GM12878 (cell line): ENCODE results near the gene POLDIP3. TPM values are rescaled to one million over a fixed set of nuclear protein-coding genes. Genes with fewer than 3 reads are reported as not detected.

Experiments
- ATAC-seq: fragments of 200-7000 bp; cut with Tn5 transposase; 3 replicates; pipeline ENCODE4 v1.9.1; 2020; ENCODE audit warnings: mild to moderate bottlenecking, moderate library complexity
- BruUV-seq: library from RNA; stranded (reverse); fragments of 400-500 nt; replicated peaks from 2 replicates; lab custom pipeline; 2021; lab: Mats Ljungman, UMichigan
- CTCF ChIA-PET: fragments of 300-600 bp; sonication (Branson Sonifier 250); formaldehyde crosslinking; extraction: SDS; loops from one replicate; lab custom pipeline; 2021; ENCODE audit warnings: inconsistent platforms; lab: Yijun Ruan, JAX
- POLR2A ChIA-PET: fragments of 350-600 bp; formaldehyde crosslinking; extraction: SDS; loops from one replicate; lab custom pipeline; 2021; ENCODE audit warnings: inconsistent platforms; lab: Charles Lee
- RAD21 ChIA-PET: fragments of 300-600 bp; sonication (Branson Sonifier 250); formaldehyde crosslinking; loops from one replicate; lab custom pipeline; 2023; ENCODE audit warnings: antibody characterized with exemption; ENCODE audit not compliant: unreplicated experiment; lab: Charles Lee
- SMC1A ChIA-PET: fragments of 300-600 bp; sonication (Branson Sonifier 250); formaldehyde crosslinking; loops from one replicate; lab custom pipeline; 2023; ENCODE audit not compliant: unreplicated experiment, uncharacterized antibody; lab: Charles Lee
- DNase-seq: peaks from one replicate; pipeline ENCODE4 v3.0.0-alpha.2; 2011; ENCODE audit warnings: low read depth, low spot score
- FAIRE-seq: peaks from 3 replicates; lab custom pipeline; 2011; peaks lifted over from hg19 to GRCh38; lab: Jason Lieb, UNC
- H2AFZ ChIP-seq: 2 replicates; pipeline ENCODE4 v1.6.0; 2011; ENCODE audit warnings: low read depth, low read length, control low read depth; ENCODE audit not compliant: control insufficient read depth
- H3K27ac ChIP-seq: 2 replicates; pipeline ENCODE4 v1.5.1; 2011; ENCODE audit warnings: control low read depth; ENCODE audit not compliant: control insufficient read depth, insufficient read depth
- H3K27me3 ChIP-seq, 2 experiments: replicated peaks in 1 of 2; 2 replicates each; pipeline versions ENCODE4 v1.6.0 to v1.6.1; 2011; ENCODE audit warnings: low read length in 1 of 2; ENCODE audit not compliant: control insufficient read depth in 2 of 2, insufficient read depth in 2 of 2
- H3K36me3 ChIP-seq, 2 experiments: 2 replicates each; pipeline ENCODE4 v1.5.1; 2011; ENCODE audit warnings: low read length in 1 of 2; ENCODE audit not compliant: control insufficient read depth in 2 of 2, insufficient read depth in 2 of 2
- H3K4me1 ChIP-seq: 2 replicates; pipeline ENCODE4 v1.6.1; 2011; ENCODE audit warnings: mild to moderate bottlenecking, low read length, moderate library complexity, mixed read lengths; ENCODE audit not compliant: control insufficient read depth, insufficient read depth
- H3K4me2 ChIP-seq: 2 replicates; pipeline ENCODE4 v1.6.0; 2011; ENCODE audit warnings: control low read depth; ENCODE audit not compliant: control insufficient read depth, insufficient read depth
- H3K4me3 ChIP-seq: fragments of 200-600 bp; sonication (generic); 2 replicates; pipeline ENCODE4 v1.5.1; 2016
- H3K79me2 ChIP-seq: 2 replicates; pipeline ENCODE4 v1.6.0; 2011; ENCODE audit warnings: low read length; ENCODE audit not compliant: control insufficient read depth, insufficient read depth
- H3K9ac ChIP-seq: 2 replicates; pipeline ENCODE4 v1.8.0; 2011; ENCODE audit warnings: low read length, control low read depth, mixed read lengths; ENCODE audit not compliant: control insufficient read depth, insufficient read depth
- H3K9me3 ChIP-seq: replicated peaks from 3 replicates; pipeline ENCODE4 v1.5.1; 2011; ENCODE audit warnings: mild to moderate bottlenecking, low read length; ENCODE audit not compliant: control insufficient read depth, insufficient read depth
- H4K20me1 ChIP-seq: 2 replicates; pipeline ENCODE4 v1.6.0; 2011; ENCODE audit not compliant: control insufficient read depth, insufficient read depth
- EED ChIP-seq: sonication (generic); IDR thresholded peaks from 2 replicates; pipeline ENCODE4 v1.6.1; 2016; ENCODE audit warnings: antibody characterized with exemption, low read depth
- FOXK2 ChIP-seq: fragments of 450-650 bp; IDR thresholded peaks from 2 replicates; pipeline ENCODE4 v1.6.1; 2017; ENCODE audit warnings: mild to moderate bottlenecking, moderate library complexity
- SMAD1 ChIP-seq: fragments of 450-650 bp; IDR thresholded peaks from 2 replicates; pipeline ENCODE4 v1.6.1; 2018; ENCODE audit warnings: mild to moderate bottlenecking, low read depth; ENCODE audit not compliant: partially characterized antibody
- ZBED1 ChIP-seq: IDR thresholded peaks from 2 replicates; pipeline ENCODE4 v1.6.1; 2016; ENCODE audit warnings: borderline replicate concordance
- ZZZ3 ChIP-seq: IDR thresholded peaks from 2 replicates; pipeline ENCODE4 v1.6.1; 2011; ENCODE audit warnings: low read depth; ENCODE audit not compliant: control insufficient read depth, insufficient read length
- WGBS: methylation state at CpG from one replicate; pipeline ENCODE4 v1.1.6; 2016; ENCODE audit warnings: low lambda C conversion rate; ENCODE audit not compliant: insufficient replicate concordance, insufficient coverage; ENCODE audit errors: missing lambda C conversion rate; 5-methylcytosine and 5-hydroxymethylcytosine counted together
- in situ Hi-C: fragments of 300-500 bp; cut with MboI; formaldehyde crosslinking; loops from 9 replicates; pipeline ENCODE4 v1.14.3; 2018; ENCODE audit warnings: mixed read lengths
- intact Hi-C: fragments of 100-400 bp; cut with micrococcal nuclease; formaldehyde crosslinking; loops from one replicate; pipeline ENCODE4 v1.14.2; 2022; ENCODE audit not compliant: unreplicated experiment
- polyA plus RNA-seq, 11 experiments: library from polyadenylated mRNA; depleted of rRNA in 4 of 11; unstranded in 6 of 11; stranded (reverse) in 5 of 11; fragments of >200 nt; fragmentation: Nextera tagmentation in 4 of 11; fragmentation: Illumina TruSeq in 1 of 11; extraction: Ambion mirVana in 4 of 11; extraction: Trizol in 1 of 11; gene quantifications; 1 replicate in 1 of 11; 2 replicates in 10 of 11; pipeline versions ENCODE4 v1.2.1 to v1.2.3, GENCODE V29; 2011 to 2016; ENCODE audit warnings: inconsistent platforms in 2 of 11, missing spikeins in 2 of 11, low read depth in 1 of 11
- total RNA-seq, 4 experiments: library from RNA; depleted of rRNA in 3 of 4; stranded (reverse); fragments of >200 nt in 3 of 4; fragmentation: Illumina TruSeq in 1 of 4; extraction: Trizol in 1 of 4; gene quantifications; 2 replicates each; pipeline versions ENCODE4 v1.2.1 to v1.2.3, GENCODE V29; 2013 to 2021
- TF ChIP-seq, protein P1 (sequence below): fragments of 450-650 bp; IDR thresholded peaks from 2 replicates; pipeline ENCODE4 v1.6.1; 2018; ENCODE audit warnings: mild to moderate bottlenecking, low read depth, moderate library complexity; ENCODE audit not compliant: partially characterized antibody
- TF ChIP-seq, protein P2 (sequence below): IDR thresholded peaks from 2 replicates; pipeline ENCODE4 v1.6.1; 2012; ENCODE audit warnings: low read depth, low read length, improper control_type of control experiment
- TF ChIP-seq, protein P3 (sequence below): IDR thresholded peaks from 2 replicates; pipeline ENCODE4 v1.6.1; 2011; ENCODE audit warnings: low read depth, mild to moderate bottlenecking, low read length, moderate library complexity, borderline replicate concordance; ENCODE audit errors: extremely low read depth

POLDIP3 gene
- total and polyA plus RNA-seq, 10 of the 15 experiments (the other 5 are each of a cell fraction or from before 2014, with no cell fraction given): 14.8 to 60.2 (median 49.5) TPM

DNA sequence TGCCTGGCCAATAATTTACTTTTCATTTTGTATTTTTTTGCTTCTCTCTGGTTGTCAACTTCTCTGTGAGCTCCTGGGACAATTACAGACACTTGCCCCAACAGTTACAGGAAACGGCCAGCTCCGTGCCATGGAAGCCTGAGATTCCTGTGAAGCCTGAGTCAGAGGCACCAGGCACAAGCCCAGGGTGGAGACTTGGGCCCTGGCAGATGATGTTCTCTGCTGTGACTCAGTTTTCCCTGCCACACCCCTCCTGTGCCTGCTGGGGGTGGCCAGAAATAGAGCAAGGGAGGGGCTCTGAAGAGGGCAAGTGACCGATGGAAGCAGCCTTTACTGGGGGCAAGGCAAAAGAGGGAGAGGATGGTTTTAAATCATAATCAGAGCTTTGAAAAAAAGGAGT, 20.8 kb upstream of the POLDIP3 start:
- TF ChIP-seq, protein P1, sequence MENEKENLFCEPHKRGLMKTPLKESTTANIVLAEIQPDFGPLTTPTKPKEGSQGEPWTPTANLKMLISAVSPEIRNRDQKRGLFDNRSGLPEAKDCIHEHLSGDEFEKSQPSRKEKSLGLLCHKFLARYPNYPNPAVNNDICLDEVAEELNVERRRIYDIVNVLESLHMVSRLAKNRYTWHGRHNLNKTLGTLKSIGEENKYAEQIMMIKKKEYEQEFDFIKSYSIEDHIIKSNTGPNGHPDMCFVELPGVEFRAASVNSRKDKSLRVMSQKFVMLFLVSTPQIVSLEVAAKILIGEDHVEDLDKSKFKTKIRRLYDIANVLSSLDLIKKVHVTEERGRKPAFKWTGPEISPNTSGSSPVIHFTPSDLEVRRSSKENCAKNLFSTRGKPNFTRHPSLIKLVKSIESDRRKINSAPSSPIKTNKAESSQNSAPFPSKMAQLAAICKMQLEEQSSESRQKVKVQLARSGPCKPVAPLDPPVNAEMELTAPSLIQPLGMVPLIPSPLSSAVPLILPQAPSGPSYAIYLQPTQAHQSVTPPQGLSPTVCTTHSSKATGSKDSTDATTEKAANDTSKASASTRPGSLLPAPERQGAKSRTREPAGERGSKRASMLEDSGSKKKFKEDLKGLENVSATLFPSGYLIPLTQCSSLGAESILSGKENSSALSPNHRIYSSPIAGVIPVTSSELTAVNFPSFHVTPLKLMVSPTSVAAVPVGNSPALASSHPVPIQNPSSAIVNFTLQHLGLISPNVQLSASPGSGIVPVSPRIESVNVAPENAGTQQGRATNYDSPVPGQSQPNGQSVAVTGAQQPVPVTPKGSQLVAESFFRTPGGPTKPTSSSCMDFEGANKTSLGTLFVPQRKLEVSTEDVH: no peak
- TF ChIP-seq, protein P2, sequence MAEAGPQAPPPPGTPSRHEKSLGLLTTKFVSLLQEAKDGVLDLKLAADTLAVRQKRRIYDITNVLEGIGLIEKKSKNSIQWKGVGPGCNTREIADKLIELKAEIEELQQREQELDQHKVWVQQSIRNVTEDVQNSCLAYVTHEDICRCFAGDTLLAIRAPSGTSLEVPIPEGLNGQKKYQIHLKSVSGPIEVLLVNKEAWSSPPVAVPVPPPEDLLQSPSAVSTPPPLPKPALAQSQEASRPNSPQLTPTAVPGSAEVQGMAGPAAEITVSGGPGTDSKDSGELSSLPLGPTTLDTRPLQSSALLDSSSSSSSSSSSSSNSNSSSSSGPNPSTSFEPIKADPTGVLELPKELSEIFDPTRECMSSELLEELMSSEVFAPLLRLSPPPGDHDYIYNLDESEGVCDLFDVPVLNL: no peak
- TF ChIP-seq, protein P3, sequence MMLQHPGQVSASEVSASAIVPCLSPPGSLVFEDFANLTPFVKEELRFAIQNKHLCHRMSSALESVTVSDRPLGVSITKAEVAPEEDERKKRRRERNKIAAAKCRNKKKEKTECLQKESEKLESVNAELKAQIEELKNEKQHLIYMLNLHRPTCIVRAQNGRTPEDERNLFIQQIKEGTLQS: no peak
- TF ChIP-seq ZZZ3 (no peak), ZBED1 (no peak), FOXK2 (no peak), SMAD1 (no peak), EED (no peak)
- Histone ChIP-seq H3K27ac (no peak overlapping the region), H3K9me3 (no peaks in the 10 kb centered on the region), H3K36me3 (peaks cover 4 to 23% of the 10 kb centered on the region in 2 experiments; a peak in 3 of 4 replicates), H4K20me1 (no peaks in the 10 kb centered on the region; the same call in 1 of the 2 replicates), H3K4me2 (no peak overlapping the region), H3K9ac (no peak overlapping the region), H3K79me2 (peaks cover 3% of the 10 kb centered on the region; the same call in 1 of the 2 replicates), H3K4me3 (no peak overlapping the region), H3K4me1 (no peaks in the 10 kb centered on the region), H3K27me3 (no peaks in the 10 kb centered on the region), H2AFZ (no peak overlapping the region)
- no TSS peak for BruUV-seq
- ATAC-seq (no peak), FAIRE-seq (no peak), DNase-seq (no peak)
- POLR2A ChIA-PET: no interaction called here
- CTCF ChIA-PET: no interaction called here
- SMC1A ChIA-PET: interaction anchor here (0.6 to 0.8 kb wide), 2 partner anchors 18 to 155 kb away, joined by 3 read pairs; no protein-coding TSS in a partner anchor
- intact Hi-C loops: no loop called here
- in situ Hi-C loops: no loop called here
- 93% methylated on average over 3 of the region's 3 CpGs for WGBS
- RAD21 ChIA-PET: no interaction called here
